GM12874 (cell line): Measurements from ENCODE around the gene WDR46.

Experiments
- CTCF ChIP-seq: IDR thresholded peaks from 2 replicates; pipeline ENCODE4 v1.5.1; 2011; ENCODE audit warnings: low read depth, mild to moderate bottlenecking, control low read depth, low read length, moderate library complexity; ENCODE audit not compliant: insufficient read depth

WDR46 gene

GRCh38 chr6:33241968-33242367 lies 47.1 kb downstream of the WDR46 start:
- no peak for TF ChIP-seq CTCF

DNA sequence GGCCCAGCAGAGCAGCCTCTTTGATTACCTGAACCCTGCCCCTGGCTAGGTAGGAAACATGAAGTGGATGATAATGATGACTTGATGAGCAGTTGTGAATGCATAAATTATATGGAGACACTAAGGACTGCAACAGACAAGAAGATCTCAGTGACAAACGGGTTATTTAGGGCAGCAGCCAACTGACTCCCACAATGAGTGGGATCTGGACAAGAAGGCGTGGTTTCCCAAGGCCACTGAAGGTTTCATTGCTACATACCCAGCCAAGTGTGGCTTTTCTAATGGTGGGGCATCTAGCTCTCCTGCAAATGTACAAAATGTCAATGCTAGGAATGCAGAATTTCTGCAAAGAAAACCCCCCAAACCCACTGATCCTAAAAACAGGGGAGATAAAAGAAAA lies 51.3 kb downstream of the WDR46 start:
- no peak for TF ChIP-seq CTCF

DNA sequence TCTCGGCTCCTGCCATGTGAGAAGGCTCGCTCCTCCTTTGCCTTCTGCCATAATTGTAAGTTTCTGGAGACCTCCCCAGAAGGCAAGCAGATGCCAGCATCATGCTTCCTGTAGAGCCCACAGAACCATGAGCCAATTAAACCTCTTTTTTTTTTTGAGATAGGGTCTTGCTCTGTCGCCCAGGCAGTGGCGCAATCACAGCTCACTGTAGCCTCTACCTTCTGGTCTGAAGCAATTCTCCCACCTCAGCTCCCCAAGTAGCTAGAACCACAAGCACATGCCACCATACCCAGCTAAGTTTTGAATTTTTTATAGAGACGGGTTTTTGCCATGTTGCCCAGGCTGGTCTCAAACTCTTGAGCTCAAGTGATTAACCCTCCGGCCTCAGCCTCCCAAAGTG lies 52.2 kb downstream of the WDR46 start:
- TF ChIP-seq CTCF = no peak

GRCh38 chr6:33236328-33236727 lies 52.7 kb downstream of the WDR46 start:
- TF ChIP-seq CTCF = no peak

DNA sequence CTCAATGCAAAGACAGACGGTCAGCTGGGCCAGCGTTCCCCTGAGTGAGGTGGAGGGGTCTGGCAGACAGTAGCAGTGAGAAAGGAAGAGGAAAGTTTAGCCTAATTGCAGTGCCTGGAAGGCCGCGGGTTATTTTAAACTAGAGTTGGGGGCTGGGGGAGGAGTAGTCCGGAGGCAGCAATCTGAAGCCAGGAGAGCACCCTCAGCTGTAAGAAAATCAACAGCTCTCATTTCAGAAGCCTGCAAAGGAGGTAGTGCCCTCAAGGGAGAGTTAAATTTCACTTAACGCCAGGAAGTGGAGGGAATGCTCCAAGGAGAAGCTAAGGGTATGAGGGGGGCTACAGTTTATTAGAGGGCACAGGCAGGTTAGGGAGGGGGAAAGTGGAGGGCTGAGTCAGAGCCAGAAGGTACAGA lies 53.8 kb downstream of the WDR46 start:
- no peak for TF ChIP-seq CTCF
